ENCODE measurements around the gene UBE2E2.

- TF ChIP-seq, protein P1, sequence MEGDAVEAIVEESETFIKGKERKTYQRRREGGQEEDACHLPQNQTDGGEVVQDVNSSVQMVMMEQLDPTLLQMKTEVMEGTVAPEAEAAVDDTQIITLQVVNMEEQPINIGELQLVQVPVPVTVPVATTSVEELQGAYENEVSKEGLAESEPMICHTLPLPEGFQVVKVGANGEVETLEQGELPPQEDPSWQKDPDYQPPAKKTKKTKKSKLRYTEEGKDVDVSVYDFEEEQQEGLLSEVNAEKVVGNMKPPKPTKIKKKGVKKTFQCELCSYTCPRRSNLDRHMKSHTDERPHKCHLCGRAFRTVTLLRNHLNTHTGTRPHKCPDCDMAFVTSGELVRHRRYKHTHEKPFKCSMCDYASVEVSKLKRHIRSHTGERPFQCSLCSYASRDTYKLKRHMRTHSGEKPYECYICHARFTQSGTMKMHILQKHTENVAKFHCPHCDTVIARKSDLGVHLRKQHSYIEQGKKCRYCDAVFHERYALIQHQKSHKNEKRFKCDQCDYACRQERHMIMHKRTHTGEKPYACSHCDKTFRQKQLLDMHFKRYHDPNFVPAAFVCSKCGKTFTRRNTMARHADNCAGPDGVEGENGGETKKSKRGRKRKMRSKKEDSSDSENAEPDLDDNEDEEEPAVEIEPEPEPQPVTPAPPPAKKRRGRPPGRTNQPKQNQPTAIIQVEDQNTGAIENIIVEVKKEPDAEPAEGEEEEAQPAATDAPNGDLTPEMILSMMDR (IDR thresholded peaks at IDR 0.05; ENCODE audit: poor library complexity, severe bottlenecking) = no peak
- TF ChIP-seq MXI1 (conservative IDR thresholded peaks at IDR 0.05; ENCODE audit: poor library complexity, severe bottlenecking) (no peak), POLR2AphosphoS5 (IDR thresholded peaks at IDR 0.05) (no peak)
Measured at GRCh38 chr3:23459889-23460546, 256.9 kb downstream of the UBE2E2 start.
